ENCODE measurements around the gene CPN2. TPM values are rescaled to one million over a fixed set of nuclear protein-coding genes. Genes with fewer than 3 reads are reported as not detected.

Gene CPN2
- total RNA-seq, 1 donor from 2014 or later: not detected

DNA sequence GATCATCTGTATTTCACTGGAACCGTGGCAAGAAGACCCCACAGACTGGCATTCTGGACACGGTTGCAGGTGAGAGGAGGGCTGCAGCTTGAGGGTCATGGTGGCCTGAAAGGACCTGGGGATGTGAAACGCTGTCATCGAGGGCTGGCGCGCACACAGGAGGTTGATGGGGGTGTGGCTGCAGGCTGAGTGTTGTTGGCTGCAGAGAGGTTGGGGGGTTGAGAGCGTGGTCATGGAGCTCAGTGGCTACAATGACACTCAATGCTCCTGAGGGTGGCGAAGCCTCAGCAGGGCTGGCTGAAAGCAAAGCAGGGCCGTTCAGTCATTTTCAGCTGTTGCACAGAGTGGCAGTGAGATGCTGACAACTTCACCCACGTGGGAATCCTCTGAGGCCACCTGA is 21.0 kb downstream of the CPN2 start:
- H3K4me3 ChIP-seq (ENCODE audit: low read depth, low read length): no peak overlapping the region
- DNase-seq (ENCODE audit: low read depth) (no peak), FAIRE-seq (no peak)
- H3K36me3 ChIP-seq (ENCODE audit: control insufficient read depth, insufficient read depth, low read length): no peaks in the 10 kb centered on the region
- TF ChIP-seq, protein P1, sequence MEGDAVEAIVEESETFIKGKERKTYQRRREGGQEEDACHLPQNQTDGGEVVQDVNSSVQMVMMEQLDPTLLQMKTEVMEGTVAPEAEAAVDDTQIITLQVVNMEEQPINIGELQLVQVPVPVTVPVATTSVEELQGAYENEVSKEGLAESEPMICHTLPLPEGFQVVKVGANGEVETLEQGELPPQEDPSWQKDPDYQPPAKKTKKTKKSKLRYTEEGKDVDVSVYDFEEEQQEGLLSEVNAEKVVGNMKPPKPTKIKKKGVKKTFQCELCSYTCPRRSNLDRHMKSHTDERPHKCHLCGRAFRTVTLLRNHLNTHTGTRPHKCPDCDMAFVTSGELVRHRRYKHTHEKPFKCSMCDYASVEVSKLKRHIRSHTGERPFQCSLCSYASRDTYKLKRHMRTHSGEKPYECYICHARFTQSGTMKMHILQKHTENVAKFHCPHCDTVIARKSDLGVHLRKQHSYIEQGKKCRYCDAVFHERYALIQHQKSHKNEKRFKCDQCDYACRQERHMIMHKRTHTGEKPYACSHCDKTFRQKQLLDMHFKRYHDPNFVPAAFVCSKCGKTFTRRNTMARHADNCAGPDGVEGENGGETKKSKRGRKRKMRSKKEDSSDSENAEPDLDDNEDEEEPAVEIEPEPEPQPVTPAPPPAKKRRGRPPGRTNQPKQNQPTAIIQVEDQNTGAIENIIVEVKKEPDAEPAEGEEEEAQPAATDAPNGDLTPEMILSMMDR (IDR thresholded peaks at IDR 0.05; ENCODE audit: insufficient read depth, low read length, severe bottlenecking): no peak
- H3K27me3 ChIP-seq (ENCODE audit: control insufficient read depth, insufficient read depth, low read length): no peaks in the 10 kb centered on the region

DNA sequence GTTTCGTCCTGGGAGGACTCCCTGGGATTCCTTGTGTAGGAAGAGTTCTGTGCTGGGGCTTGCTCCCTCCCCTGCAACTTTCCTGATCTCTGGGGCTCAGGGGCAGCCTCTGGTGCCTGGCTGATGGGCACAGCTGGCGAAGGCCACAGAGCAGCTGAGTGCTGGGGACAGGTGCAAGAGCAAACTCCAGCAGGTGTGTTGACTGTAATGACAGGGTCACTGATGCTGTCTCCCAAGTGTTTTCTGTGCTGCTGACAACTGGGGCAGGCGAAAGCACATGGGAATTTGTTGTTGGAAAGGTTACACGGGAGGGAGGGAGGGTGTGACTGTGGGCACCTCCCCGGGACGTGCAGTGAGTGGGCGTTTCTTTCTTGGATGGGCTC is 21.6 kb downstream of the CPN2 start:
- no peaks in the 10 kb centered on the region for H3K27me3 ChIP-seq (ENCODE audit: control insufficient read depth, insufficient read depth, low read length)
- FAIRE-seq (no peak), DNase-seq (ENCODE audit: low read depth) (no peak)
- H3K36me3 ChIP-seq (ENCODE audit: control insufficient read depth, insufficient read depth, low read length): no peaks in the 10 kb centered on the region
- TF ChIP-seq, protein P1 (IDR thresholded peaks at IDR 0.05; ENCODE audit: insufficient read depth, low read length, severe bottlenecking): no peak
- H3K4me3 ChIP-seq (ENCODE audit: low read depth, low read length): no peak overlapping the region

DNA sequence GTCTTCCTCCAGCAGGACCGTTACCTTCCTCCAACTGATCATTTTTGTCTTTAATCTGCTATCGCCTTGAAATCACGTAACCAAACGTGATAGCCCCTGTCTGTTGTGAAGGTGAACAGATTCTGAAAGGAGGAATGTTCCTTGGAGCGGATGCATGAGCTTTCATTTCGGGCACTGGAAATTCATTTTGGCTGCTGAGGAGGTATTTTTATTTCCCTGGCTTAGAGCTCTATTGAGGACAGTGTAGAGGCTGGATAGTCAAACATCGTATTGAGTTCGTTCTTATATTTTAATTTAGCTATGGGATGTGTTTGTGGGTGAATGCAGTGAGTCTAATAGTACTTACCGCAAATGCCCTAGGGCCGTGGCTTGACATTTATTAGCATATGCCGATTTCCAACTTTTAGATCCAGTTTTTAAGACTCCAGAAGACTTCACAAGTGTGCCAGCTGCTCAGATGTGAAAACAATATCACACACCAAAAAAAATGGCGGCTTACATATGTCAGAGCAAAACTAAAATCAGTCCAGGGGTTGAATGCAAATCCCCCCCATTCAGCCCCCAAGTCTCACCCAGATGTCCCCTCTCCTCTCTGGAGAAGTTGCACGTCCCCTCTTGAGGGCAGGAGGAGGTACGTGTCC is 22.1 kb downstream of the CPN2 start:
- DNase-seq (ENCODE audit: low read depth) (no peak), FAIRE-seq (no peak)

DNA sequence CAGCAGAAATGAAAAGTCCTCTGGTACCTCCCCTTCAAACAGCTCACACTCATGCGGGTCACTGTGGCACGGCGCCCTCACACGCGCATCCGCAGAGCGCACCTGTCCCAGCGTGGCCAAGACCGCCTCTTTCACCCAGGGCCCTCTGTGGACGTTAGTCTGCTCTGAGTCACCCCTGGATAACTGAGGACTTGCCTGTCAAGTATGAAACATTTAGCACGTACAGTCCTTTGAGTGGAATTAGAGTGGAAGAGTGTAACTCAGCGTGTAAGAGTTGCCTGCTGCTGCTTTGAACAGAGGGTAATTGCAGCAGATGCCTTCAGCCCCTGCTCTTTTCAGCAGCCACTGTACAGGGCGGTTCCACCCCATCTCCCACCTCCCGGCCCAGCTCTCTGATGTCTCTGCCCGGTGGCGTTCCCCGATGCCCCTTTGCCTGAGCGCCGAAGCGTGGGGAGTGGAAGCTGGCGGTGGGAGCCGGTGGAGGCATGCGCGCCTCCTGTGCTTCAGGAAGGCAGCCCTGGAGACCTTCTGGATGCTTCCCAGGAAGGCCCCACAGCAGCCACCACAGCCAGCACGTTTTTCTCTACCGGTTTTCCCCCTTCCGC is 23.0 kb downstream of the CPN2 start:
- TF ChIP-seq, protein P1 (IDR thresholded peaks at IDR 0.05; ENCODE audit: insufficient read depth, low read length, severe bottlenecking): no peak
- DNase-seq (ENCODE audit: low read depth) (peak; percentile 81), FAIRE-seq (no peak)
- no peaks in the 10 kb centered on the region for H3K36me3 ChIP-seq (ENCODE audit: control insufficient read depth, insufficient read depth, low read length)
- H3K4me3 ChIP-seq (ENCODE audit: low read depth, low read length): no peak overlapping the region
- no peaks in the 10 kb centered on the region for H3K27me3 ChIP-seq (ENCODE audit: control insufficient read depth, insufficient read depth, low read length)

More for the DNA sequence above, 22.1 kb downstream of the CPN2 start:
- no peaks in the 10 kb centered on the region for H3K36me3 ChIP-seq (ENCODE audit: control insufficient read depth, insufficient read depth, low read length)
- no peaks in the 10 kb centered on the region for H3K27me3 ChIP-seq (ENCODE audit: control insufficient read depth, insufficient read depth, low read length)
- no peak overlapping the region for H3K4me3 ChIP-seq (ENCODE audit: low read depth, low read length)
- TF ChIP-seq, protein P1 (IDR thresholded peaks at IDR 0.05; ENCODE audit: insufficient read depth, low read length, severe bottlenecking): no peak

DNA sequence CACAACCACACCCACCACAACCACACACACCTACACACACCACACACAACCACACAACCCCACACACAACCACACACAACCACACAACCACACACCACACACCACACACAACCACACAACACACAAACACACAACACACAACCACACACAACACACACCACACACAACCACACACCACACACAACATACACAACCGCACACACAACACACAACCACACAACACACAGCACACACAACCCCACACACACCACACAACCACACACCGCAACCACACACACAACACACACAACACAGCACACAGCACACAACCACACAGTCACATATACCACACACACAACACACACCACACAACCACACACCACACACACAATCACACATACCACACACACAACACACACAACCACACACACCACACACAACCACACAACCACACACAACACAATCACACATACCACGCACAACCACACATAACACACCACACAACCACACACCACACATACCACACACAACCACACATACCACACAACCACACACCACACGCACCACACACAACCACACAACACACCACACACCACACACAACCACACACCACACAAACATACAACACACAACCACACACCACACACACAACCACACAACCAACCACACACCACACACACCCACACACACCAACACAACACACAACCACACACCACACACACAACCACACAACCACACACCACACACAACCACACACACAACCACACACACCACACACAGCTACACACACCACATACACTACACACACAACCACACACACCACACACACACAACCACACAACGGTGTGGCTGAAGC is 23.7 kb downstream of the CPN2 start:
- TF ChIP-seq, protein P1 (IDR thresholded peaks at IDR 0.05; ENCODE audit: insufficient read depth, low read length, severe bottlenecking): no peak
- no peak overlapping the region for H3K4me3 ChIP-seq (ENCODE audit: low read depth, low read length)
- DNase-seq (ENCODE audit: low read depth) (no peak), FAIRE-seq (no peak)
- H3K27me3 ChIP-seq (ENCODE audit: control insufficient read depth, insufficient read depth, low read length): no peaks in the 10 kb centered on the region
- H3K36me3 ChIP-seq (ENCODE audit: control insufficient read depth, insufficient read depth, low read length): no peaks in the 10 kb centered on the region
